HT-29 (cell line): ENCODE measurements around the gene TMEM225B. TPM values are rescaled to one million over a fixed set of nuclear protein-coding genes. Genes with fewer than 3 reads are reported as not detected.
A peak's percentile ranks its signal among the peaks of the same experiment; 100 is the strongest.
"Not testable (repeated sequence)": the region's sequence is repeated elsewhere in the genome, so short reads cannot be mapped to it uniquely, and the experiment has no call there.

Source experiments
- DNase-seq: peaks from one replicate; pipeline ENCODE4 v3.0.0-alpha.2; 2015; ENCODE audit warnings: low spot score
- total RNA-seq: library from RNA; depleted of rRNA; stranded (reverse); fragments of >200 nt; shearing (Covaris generic); gene quantifications from 2 replicates; pipeline ENCODE4 v1.2.3, GENCODE V29; 2014; rRNA removed

TMEM225B gene, protein sequence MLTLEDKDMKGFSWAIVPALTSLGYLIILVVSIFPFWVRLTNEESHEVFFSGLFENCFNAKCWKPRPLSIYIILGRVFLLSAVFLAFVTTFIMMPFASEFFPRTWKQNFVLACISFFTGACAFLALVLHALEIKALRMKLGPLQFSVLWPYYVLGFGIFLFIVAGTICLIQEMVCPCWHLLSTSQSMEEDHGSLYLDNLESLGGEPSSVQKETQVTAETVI
- 0.05 TPM in 1 of 2 replicates, not detected in the other for total RNA-seq

DNA sequence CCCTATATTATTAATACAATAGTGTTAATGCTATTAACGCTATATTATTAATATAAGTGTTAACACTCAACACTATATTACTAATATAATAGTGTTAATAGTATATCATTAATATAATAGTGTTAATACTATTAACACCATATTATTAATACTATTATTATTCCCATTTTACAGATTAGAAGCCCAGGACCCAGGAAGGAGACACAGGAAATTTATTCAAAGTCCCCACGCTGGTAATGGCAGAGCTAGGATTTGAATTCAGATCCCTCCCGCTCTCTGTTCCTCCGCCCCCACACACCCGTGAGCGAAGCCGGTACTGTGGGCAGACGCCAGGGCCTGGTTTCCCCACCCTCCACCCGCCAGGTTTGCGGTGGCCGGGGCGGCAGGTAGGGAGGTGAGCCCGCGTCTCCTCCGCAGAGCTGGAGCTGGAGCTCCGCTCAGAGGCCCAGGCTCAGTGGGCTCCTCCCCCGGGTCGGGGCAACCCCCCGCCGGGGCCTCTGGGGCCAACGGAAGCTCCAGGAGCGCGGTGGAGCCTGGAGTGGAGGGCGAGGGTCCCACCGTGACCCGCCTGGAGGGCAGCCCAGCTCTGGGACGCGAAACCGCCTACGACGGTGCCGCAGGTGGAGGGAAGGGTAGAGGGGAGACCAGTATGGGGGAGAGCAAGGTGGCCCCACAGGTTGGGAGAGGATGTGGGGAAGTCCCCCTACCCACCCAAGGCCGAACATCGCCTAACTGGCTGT is at the start of gene TMEM225B:
Gene TMEM225B (plus strand): TSS at position 506 of the 740 bp plus-strand sequence. CDS start 6,122 bp downstream, outside the sequence.
- DNase-seq: no peak

DNA sequence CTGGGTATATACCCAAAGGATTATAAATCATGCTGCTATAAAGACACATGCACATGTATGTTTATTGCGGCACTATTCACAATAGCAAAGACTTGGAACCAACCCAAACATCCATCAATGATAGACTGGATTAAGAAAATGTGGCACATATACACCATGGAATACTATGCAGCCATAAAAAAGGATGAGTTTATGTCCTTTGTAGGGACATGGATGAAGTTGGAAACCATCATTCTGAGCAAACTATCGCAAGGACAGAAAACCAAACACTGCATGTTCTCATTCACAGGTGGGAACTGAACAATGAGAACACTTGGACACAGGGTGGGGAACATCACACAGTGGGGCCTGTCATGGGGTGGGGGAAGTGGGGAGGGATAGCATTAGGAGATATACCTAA is 48.5 kb upstream of the TMEM225B start:
- DNase-seq: not testable (repeated sequence)

DNA sequence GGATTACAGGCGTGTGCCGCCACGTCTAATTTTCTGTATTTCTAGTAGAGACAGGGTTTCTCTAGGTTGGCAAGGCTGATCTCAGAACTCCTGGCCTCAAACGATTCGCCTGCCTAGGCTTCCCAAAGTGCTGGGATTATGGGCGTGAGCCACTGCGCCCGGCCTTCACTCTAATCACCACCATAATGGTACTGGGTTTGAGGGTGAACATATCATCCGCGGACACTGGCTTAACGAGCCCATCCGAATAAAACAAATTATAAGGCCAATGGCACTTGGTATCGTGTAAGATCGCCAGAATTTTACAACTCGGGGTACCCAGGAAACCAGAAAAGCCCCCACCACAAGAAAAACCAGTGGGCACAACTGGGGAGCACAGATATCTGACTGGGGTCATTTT is 46.7 kb upstream of the TMEM225B start:
- DNase-seq: no peak

DNA sequence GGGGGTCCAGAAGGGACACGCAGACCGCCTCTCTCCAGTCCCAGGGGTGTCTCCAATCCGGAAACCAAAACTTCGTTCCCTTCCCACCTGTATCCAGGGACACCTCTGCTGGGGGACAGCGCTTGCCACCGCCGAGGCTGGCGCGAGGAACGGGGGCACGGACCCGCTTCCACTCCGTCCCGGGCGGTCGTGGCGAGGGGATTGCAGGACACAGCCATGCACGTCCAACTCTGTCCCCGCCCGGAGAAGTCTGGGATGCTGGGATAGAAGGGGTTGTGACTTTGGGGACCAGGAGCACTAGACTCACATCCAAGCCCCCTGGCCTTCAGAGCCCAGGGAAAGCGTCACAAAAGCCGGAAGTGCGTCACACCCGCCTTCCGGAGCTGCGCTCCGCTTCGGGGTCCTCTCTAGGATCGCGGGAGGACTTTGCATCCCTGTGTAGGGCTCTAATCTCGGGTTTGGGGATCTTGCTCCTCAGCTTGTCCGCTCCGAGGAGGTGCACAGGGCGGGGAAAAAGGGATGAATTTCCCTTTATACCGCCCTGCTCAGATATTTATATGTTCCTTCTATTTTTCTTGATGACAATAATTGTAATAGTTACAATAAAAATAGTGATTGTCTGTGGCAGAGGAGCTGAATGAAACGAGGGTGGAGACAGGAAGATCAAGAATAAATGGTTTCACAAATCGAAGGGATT is 46.2 kb upstream of the TMEM225B start, which contains the start of gene FAM200A:
Gene FAM200A (minus strand): TSS at position 348 of the 697 bp plus-strand sequence. CDS start 3,707 bp downstream, outside the sequence.
- DNase-seq: peak; percentile 92

DNA sequence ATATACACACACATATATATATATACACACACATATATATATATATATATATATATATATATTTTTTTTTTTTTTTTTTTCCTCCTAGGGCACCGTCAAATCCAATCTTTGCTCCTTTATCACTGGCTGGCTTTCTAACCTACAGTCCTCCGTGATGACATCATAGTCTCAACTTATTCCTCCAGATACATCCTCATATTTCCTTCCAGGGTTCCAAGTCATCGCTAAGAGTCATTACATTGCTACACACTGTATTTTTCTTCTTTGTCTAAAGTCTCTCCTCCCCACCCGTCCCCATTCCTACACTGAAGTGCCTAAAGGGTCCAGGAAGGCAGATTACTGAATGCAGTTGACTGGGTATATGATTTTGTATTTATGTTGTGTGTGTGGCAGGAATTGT is 45.0 kb upstream of the TMEM225B start:
- no peak for DNase-seq

DNA sequence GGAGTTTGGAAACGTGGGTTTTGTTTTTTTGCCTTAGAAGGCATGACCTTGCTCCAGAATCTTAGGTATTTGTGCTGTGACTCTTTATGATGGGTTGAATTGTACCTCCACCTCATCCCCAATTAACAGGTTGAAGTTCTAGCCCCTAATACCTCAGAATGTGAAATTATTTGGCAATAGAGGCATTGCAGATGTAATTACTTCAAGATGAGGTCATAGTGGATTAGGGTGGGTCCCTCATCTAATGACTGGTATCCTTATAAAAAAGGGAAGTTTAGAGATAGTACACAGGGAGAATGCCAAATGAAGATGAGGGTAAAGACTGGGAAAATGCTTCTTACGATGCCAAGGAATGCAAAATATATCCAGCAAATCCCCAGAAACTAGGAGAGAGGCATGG is 43.1 kb upstream of the TMEM225B start:
- no peak for DNase-seq

DNA sequence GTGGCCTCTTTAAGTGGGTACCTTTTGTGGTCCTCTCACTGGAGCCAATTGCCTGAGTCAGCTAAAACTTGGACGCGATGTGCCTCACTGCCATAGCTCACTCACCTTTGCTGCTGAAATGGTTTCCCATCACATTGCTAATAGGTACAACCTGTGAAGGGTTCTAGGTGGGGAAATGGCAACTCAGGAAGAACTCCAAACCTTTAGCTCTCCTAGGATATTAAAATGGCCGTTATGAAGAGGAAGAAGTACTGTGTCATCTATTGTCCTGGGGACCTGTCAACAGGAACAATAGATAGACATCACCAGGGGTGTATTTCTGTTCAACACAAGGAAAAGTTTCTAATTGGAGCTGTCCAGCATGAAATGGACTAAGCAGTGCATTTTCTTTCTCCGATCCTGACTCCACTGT is 40.9 kb upstream of the TMEM225B start:
- DNase-seq: no peak

DNA sequence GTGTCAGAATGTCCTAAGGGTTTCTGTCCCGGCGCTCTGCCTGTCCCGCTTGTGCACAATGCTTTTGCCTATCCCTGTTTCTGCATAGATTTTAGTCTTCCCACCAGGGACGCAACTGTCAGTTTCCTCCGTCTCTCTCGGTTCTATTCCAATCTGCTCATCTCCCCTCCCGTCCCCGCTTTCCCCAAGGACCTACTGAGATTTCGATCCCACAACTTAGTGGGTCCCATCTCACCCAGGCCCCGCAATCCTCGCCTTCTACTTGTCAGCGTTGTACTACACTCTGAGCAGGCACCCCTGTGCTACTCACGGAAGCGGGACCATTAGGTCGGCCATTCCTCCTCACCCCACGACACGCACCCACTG is 40.1 kb upstream of the TMEM225B start:
- DNase-seq: peak; percentile 42

DNA sequence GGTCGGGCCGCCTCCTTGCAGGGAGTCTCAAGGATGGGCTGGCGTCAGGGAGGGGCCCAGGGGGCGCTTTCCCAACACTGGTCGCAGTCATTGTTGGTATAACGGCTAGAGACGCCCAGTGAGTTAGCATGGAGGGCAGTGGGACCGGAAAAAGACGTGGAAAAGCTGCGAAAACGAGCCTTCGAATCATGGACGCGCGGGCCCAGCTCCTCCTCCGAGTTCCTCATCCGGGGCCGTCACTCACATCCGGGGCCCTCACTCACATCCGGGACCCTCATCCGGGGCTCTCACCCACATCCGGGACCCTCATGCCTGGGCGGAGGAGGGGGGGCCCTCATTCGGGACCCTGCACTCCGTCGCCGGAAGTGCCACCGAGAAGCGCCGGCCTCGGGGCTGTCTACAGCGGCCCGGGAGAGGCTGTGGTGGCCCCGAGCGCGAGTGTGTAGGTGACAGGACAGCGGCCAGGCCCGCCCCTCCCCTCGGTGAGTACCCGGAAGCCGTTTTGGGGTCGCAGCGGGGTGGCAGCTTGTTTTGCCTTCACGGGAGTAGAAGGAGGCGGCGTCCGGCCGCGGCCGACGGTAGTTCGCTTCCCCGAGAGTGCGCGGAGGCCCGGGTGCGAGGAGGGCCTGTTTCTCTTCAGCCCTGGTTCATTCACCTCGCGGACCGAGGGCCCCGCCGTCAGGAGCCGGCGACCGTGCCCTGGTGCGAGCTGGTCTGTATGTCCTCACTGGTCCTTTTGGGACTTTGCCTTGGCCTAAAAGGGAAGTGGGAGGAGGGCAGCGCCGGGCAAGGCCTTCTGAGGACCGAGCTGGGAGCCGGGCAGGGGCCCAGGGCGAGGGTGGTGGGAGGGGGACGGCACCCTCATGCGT is 39.5 kb upstream of the TMEM225B start, which contains the start of gene ZNF655:
Gene ZNF655 (plus strand): TSS at position 337 of the 869 bp plus-strand sequence. CDS start 1,918 bp downstream, outside the sequence.
- peak; percentile 69 for DNase-seq

DNA sequence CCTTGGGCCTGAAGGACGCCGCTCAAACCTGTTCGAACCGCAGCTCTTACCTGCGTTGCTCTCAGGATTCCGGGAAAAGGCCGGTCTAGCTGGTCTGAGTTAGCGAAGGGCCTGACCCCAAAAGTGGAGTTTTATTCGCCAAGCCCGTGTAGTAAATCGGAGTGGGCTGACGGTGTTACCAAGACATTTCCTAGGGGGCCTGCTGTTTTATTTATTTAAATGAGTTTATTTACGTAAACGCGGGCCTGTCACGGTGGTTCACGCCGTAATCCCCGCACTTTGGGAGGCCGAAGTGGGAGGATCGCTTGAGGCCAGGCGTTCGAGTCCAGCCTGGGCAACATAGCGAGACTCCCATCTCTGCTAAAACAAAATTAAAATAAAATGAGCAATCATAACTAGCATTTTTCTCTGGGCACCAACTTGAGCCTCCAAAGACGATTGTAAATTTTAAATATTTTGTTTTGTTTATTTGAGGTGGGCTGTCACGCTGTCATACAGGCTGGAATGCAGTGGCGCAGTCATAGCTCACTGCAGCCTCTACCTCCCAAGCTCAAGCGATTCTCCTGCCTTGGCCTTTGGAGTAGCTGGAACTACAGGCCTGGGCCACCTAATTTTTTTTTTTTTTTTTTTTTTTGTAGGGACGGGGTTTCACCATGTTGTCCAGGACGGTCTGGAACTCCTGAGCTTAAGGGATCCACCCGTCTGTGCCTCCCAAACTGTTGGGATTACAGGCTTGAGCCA is 38.7 kb upstream of the TMEM225B start:
- DNase-seq: peak; percentile 45

DNA sequence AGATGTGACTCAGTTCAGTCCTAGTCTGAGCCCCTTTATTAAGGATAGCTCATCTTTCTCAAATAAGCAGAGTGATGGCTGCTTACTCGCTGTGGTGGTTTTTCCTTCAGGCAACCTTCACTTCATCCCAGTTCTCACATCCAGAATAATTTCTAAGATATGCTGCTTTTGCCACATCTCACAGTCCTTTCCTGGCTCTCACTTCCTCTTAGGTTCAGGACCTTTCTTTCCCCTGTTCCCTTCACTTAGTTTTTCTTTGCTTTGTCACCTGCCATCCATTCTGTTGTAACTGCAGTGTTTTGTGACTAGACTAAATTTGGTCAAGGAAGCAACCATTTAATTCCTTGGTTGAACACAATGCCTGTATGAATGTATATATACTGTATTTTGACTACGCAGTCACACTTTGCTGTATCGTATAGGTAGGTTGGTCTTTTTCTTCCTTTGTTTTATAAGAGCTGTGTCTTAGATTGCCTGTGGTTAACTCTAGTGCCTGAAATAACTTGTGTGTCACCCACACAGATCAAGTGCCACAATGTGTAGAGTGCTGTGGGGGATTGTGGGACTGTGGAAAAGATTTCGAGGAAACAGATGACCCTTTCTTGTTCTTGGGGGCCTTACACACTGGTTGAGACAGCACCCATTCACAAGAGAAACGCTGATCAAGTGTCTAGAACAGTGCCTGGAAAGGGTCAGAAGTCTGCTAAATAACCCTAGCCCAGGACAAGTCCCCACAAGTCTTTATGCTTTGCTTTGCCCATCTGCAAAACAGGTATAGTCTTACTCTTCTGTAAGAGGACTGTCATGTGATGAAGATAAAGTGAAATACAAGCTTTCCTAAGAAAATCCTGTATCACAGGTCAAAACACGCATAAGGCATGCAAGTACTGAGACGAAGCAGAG is 37.0 kb upstream of the TMEM225B start:
- no peak for DNase-seq

DNA sequence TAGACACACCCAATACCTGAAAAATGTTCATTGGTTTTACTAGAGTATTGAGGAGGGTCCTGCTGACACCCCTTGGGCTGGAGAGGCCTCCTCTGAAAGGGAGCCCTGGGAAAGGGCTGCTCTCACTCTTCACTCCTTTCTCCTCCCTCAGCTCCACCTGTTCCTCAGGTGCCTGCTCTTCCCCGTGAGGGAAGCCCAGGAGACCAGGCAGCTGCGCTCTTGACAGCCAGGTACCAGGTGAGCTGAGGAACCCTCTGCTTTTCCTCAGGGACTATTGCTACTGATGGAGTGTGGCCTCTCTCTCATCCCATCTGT is 36.4 kb upstream of the TMEM225B start:
- DNase-seq: no peak

DNA sequence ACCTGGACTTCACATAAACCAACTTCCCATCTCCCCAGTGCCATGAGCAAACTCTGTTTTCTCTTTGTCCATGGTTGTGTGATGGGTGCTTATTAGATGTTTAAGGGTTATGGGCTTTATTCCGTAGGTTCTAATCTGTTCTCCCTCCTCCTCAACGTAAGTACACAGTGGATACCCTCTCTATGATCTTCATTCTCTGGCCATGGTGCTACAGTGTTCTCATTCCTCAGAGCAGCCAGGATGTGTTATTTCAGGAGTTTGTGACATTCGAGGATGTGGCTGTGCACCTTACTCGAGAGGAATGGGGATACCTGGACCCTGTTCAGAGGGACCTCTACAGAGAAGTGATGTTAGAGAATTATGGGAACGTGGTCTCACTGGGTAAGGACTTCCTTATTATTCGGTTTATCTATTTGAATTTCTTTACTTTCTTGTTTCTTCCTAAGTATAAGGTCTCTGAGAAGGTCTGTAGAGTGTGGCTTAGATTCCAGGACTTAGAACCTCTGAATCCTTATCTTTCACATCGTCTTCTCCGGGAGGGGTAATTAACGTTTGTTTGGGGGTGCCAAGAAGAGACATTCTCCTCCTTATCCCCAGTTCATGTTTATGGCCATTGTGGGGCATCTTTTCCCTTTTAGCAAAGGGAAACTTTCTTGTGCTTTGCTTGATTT is 35.8 kb upstream of the TMEM225B start:
- no peak for DNase-seq

DNA sequence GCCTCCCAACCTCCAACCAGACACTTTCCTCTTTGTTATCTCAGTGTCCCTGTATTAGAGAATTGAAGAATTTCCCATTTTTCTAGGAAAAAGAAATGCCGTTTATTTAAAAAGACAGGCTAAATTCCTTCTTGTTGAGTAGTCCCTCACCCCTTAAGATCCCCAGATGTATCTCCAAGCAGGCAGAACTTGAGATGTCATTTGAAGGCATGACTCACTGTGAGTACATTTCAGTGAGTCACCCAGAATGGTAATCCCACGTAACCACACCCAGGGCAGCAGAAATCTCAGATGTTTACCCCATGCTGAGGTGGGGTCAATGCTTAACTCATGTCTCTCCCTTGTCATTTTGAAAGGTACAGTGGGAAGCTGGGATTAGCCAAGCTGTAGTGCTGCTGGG is 35.2 kb upstream of the TMEM225B start:
- DNase-seq: peak; percentile 57

DNA sequence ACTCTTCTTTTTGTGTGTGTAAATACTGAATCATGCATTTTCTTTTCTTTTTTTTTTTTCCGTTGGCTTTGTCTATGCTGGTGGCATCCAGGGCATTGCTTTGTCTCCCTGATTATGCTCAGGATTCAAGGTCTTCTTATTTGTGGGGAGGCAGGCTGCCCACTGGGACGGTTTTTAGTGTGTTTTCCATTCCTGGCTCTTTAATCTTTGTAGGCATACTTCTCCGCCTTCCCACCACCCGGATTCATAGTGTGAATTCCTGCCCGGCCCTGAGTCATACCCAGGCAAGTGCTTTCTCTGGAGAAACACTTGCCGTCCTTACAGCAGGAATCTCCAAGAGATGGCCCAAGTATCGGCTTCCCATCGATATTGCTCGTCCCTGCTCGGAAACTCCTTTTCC is 34.4 kb upstream of the TMEM225B start:
- DNase-seq: no peak

DNA sequence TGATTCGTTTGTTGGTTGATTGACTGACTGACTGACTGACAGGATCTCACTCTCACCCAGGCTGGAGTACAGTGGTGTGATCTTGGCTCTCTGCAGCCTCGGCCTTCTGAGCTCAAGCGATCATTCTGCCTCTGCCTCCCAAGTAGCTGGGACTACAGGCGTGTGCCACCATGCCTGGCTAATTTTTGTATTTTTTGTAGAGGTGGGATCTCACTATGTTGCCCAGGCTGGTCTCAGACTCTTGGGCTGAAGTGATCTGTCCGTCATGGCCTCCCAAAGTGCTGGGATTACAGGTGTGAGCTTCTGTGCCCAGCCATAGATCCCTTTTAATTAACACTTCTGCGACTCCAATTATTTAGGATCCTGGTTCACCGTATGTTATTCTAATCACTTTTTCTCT is 29.3 kb upstream of the TMEM225B start:
- DNase-seq: not testable (repeated sequence)

DNA sequence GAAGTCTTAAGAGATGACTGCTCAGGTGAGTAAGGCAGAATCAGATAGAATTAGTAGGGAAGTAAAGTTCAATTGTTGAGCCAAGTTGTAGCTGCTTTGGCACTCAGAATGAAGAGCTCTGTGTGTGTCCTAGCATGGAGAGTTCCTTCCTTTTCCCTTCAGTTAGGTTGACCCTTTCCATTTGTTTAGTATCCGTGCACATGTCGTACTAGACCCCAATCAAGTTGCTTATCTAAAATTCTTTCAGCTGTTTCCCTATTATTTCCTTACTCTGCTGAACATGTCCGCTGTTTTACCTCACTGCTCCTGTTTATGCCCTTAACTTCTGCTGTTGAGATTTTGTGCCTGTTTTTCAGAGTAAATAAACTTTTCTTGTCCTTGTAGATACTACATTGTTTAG is 26.3 kb upstream of the TMEM225B start:
- no peak for DNase-seq

DNA sequence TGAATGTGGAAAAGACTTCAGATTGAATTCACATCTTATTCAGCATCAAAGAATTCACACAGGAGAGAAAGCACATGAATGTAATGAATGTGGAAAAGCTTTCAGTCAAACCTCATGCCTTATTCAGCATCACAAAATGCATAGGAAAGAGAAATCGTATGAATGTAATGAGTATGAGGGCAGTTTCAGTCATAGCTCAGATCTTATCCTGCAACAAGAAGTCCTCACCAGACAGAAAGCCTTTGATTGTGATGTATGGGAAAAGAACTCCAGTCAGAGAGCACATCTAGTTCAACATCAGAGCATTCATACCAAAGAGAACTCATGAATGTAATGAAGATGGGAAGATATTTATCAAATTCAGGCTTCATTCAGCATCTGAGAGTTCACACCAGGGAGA is 24.8 kb upstream of the TMEM225B start:
- DNase-seq: no peak

DNA sequence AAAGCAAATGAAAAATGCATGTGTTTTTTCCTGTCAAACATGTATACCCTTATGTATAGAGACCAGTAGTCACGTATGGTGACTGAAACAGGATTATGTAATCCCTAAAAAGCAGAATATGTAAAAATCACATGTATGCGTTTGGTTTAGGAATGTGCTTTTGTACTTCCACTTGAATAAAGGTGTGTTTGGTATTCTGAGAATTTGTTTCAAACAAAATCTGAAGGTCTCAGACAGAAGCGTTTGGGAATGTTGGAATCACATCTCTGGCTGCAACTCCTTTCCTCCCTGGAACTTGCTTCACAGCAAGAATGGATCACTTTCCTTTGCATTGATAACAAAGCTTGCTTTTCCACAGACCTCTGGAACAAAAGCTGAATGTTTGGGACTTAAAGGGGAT is 21.8 kb upstream of the TMEM225B start:
- no peak for DNase-seq
